ELF-1 (cell line): ENCODE data around the gene SMARCC1.

ENCODE experiments used
- DNase-seq: peaks from one replicate; pipeline ENCODE4 v3.0.0-alpha.2; 2016; ENCODE audit warnings: low read depth, low spot score

Gene SMARCC1

DNA sequence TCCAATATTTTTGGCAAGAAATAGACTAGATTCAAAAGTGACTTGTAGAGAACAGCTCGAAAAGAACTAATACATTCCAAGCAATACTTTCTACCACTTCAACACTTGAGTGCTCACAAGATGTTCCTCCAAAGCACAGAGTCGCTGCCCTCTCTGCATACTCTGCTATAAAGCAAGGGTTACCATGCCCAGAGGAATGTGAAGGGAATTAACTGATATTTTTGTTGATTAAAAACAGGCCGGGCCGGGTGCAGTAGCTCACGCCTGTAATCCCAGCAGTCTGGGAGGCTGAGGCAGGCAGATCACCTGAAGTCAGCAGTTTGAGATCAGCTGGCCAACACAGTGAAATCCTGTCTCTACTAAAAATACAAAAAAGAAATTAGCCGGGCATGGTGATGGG is 145.5 kb downstream of the SMARCC1 start:
- no peak for DNase-seq

DNA sequence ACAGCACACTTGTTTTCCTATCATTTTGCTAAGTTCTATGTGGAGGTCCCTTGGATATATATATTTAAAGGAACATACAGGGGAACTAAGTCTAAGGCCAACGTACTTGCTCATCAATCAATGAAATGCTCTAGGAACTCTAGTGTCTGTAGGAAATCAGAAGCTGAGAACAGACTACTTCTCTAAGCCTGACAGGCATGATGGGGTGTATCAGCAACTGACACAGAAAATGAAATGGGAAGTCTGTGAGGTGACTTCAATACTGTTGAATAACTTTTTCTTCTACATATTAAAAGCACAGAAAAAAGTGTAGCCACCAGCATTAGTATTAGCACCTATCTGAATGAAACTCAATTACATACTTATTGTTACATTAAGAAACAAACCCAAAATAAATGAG is 146.2 kb downstream of the SMARCC1 start:
- DNase-seq: no peak

- DNase-seq: no peak
These were observed 146.7 kb downstream of the SMARCC1 start for GRCh38 chr3:47634996-47635395.

DNA sequence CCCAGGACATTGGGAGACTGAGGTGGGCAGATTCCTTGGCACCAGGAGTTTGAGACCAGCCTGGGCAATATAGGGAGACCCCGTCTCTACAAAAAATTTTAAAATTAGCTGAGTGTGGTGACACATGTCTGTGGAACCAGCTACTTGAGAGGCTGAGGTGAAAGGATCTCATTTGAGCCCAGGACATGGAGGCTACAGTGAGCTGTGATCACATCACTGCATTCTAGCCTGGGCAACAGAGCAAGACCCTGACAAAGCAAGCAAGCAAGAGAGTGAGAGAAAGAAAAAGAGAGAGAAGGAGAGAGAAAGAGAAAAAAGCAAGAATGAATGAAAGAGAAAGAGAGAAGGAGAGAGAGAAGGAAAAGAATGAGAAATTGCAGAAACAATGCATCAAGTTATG is 150.9 kb downstream of the SMARCC1 start:
- no peak for DNase-seq

GRCh38 chr3:47629770-47630169 is 151.9 kb downstream of the SMARCC1 start:
- no peak for DNase-seq

DNA sequence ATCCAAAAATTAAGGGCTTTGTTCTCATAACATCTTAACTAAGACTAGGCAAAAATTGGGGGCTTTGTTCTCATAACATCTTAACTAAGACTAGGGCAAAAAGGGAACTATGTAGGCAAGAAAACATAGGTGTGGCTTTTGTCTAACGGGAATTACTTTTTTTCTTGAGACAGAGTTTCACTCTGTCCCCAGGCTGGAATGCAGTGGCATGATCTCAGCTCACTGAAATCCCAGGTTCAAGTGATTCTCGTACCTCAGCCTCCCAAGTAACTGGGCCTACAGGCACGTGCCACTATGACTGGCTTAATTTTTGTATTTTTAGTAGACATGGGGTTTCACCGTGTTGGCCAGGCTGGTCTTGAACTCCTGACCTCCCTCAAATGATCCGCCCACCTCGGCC is 153.3 kb downstream of the SMARCC1 start:
- DNase-seq: no peak

DNA sequence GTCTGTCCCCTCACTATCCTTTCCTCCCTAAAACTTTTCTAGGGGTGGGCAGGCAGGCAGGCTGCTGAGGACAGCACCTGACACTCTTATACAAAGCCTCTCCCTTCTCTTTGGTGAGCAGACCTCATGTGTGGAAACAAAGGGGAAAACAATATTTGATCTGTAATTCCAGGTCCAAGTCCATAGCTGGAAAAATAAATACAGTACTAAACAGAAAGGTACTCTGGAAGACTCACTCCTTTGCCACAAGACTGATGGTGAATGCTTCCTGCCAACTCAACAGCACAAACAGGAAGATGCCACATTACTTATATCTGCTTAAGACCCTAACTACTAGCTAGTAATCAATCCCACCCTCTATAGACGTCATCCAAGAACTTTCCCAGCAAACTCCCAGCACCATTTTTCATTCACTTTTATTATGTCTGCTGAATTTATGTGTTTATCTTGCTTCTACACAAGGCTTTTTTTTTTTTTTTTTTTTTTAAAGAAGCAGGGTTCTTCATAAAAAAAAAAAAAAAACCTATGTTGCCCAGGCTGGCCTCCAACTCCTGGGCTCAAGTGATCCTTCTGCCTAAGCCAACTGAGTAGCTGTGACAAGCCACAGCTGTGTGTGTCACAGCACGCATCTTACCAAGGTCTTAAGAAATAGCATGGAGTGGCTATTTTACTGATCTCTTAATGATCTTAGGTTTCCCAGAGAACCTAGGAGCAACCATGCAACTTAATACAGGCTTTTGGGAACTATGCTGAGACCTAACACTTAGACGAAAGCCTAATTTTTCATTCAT is 158.8 kb downstream of the SMARCC1 start:
- DNase-seq: no peak

DNA sequence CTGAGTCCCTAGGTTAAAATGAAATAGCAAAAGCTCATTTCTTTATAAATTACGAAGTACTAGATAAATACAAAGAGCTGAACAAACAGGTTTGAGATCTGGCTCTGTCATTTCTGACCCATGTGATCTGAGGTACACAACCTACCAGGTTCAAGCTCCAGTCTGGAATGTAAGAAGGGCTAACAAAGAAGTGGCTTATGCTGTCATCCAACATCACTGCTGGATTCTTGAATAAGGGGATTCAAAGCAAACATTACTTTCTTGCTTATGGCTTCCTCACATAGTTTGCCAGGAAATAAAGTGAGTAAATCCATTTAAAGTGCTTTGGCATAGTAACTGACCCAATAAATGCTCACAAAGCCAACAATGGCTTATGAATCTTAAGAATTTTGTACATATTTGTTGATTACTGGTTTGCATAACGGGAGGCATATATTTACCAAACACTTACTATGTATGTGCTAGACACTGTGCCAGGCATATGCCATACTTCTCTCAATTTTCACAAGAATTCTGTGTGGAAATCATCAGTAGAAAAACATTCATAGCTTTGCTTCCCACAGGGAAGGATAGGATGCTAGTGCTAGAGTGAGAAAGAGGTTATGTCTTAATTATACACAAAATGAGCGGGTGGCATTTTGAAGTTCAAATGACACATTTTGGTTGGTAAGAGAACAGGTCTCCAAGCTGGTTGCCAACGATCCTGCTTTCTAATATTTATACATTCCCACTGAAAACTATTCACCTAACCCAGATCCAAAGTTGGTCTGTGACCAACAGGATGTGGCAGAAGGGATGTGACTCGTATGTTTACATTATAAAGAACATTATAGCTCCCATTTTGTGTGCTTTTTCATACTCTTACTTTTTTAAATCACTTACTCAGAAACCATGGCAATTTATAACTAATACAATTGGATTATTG is 164.3 kb downstream of the SMARCC1 start:
- no peak for DNase-seq

GRCh38 chr3:47614788-47615187 is 166.9 kb downstream of the SMARCC1 start:
- DNase-seq: no peak

- DNase-seq: no peak
These were observed 168.0 kb downstream of the SMARCC1 start for GRCh38 chr3:47613722-47614121.

DNA sequence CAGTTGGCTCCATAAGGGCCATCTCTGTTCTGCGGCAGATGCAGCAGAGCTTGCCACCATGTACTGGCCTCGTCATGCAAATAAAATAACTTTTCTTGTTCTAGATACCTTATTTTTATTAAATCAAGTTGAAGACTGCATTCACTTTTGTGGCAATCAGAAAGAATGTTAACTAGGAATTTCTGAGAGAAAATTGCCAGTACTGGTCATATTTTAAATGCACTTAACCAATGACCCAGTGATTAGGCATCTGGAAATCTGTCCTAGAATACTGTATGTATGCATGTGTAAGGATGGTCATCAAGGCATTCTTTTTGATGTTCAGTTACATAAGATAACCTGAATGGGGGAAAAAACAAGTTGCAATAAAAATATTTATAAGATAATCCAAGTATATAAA is 168.8 kb downstream of the SMARCC1 start:
- no peak for DNase-seq

DNA sequence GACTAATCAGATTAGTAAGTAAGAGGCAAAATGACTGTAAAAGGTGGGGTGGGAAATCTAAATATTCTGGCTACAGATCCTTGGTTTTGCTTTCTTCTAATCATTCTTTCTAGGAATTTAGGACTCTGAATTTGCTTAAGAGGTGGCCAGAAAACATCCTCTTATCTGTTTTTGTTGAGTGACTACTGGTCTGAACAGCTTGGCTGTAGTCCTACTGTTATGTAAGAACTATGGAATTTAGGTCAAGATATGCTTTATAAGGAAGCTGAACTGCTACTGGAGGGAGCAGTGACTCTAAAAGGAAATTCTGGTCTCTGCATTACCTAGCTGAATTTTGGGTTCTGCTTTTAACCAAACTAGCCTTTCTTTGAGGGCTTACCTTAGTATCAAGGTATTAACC is 169.5 kb downstream of the SMARCC1 start:
- no peak for DNase-seq

DNA sequence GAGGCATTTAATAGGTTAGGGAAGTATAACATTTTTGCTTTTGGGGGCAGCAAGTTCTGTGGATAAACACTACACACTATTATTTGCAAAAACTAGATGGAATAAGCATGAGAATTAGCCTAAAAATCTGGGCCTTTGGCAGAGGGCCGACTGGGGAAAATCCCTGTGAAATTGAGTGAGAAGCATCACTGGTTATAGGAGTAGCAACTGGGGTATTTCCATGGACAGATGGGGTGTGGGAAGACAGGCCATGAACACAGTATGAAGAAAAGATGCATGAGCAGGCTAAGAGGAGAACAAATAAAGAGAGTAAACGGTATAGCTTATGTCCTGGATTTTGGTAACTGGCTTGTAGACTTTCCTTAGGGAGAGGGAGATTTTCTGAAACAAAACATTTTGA is 170.1 kb downstream of the SMARCC1 start:
- DNase-seq: no peak

DNA sequence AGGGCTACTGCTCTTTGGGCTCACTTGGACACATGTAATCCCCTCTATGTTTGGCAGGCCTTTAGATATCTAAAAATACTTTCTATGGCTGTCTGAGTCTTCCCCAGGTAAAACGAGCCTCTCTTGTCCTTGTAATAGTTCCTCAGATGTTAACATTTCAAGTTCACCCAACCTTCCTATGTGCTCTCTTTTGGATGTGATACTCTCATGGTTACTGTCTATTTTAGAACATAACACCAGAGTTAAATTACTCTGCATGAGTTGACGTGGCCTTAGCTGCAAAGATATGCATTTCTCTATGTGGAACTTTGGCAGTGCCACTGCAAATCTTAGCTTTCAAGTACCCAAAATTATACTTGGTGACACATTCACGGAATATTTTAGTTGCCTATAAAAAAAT is 171.1 kb downstream of the SMARCC1 start:
- no peak for DNase-seq

- DNase-seq: no peak
These were observed 174.4 kb downstream of the SMARCC1 start for GRCh38 chr3:47607335-47607734.

- DNase-seq: no peak
These were observed 175.5 kb downstream of the SMARCC1 start for GRCh38 chr3:47606165-47606564.

DNA sequence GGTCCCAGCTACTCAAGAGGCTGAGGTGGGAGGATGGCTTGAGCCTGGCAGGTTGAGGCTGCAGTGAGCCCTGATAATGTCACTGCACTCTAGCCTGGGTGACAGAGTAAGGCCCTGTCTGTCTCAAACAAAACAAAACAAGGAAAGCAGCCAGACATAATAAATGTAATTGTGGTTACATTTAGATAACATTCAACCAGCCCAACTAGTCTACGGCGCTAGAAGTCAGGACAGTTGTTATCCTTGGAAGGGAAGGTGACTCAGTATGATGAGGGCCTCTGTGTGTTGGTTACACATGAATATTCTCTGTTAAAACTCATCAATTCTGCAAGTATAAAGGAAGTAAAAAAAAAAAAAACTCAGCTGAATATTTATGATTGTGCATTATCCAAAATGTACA is 176.0 kb downstream of the SMARCC1 start:
- DNase-seq: no peak

DNA sequence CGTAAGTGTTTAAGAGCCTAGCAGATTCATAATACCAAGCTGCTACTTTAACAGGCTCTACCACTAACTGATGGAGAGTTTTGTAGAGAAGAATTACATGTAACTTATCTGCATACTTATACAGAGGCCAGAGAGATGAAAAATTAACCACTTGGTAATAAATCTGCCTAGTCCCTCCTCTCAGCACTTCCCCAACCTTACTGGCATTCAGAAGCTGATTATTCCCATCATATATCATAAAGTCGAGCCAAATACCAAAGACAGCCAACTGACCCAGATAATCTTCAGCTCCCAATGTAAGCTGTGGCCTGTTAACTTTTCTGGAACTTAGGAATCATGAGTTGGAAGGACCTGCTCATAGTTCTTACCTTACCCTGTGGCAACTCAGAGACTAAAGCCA is 177.5 kb downstream of the SMARCC1 start:
- no peak for DNase-seq

GRCh38 chr3:47603332-47603731 is 178.4 kb downstream of the SMARCC1 start:
- DNase-seq: no peak

DNA sequence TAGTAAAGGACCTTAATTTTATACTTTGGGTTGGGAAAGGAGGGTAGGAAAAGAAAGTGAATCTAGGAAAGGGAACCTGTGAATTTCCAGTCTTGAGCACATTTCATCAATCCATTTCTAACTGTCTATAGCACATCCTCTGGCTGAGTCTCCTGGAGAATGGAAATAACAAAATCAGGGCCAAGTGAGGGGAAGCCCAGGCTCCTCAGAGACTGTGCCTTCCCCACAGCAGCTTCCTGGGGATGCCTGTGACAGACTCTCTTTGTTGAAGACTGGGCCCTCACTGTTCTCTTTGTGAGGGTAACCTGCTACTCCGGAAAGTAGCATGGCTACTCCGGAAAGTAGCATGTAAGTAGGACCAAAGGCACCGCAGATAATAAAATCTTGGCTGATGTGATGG is 180.4 kb downstream of the SMARCC1 start:
- no peak for DNase-seq

- DNase-seq: peak; percentile 40
These were observed 186.9 kb downstream of the SMARCC1 start for GRCh38 chr3:47594792-47595191.

- DNase-seq: no peak
These were observed 189.5 kb downstream of the SMARCC1 start for GRCh38 chr3:47592066-47592795.
